GM13976 (cell line): Measurements from ENCODE around the gene CATSPER3.

ENCODE experiments used
- DNase-seq: peaks from one replicate; pipeline ENCODE4 v3.0.0; 2012; ENCODE audit warnings: low spot score
- in situ Hi-C: fragments of 300-500 bp; cut with MboI; formaldehyde crosslinking; loops from one replicate; pipeline ENCODE4 v1.12.0; 2022; ENCODE audit warnings: low sequenced_read_pairs, mixed read lengths, inconsistent platforms; ENCODE audit not compliant: unreplicated experiment
- TF ChIP-seq, protein P1 (sequence below): IDR thresholded peaks from 2 replicates; pipeline ENCODE4 v1.5.1; 2012; ENCODE audit warnings: borderline replicate concordance, mild to moderate bottlenecking; ENCODE audit not compliant: insufficient read depth; ENCODE audit errors: extremely low read depth, missing control alignments, control extremely low read depth

CATSPER3 gene

GRCh38 chr5:135040333-135041144, 72.8 kb downstream of the CATSPER3 start:
- TF ChIP-seq, protein P1, sequence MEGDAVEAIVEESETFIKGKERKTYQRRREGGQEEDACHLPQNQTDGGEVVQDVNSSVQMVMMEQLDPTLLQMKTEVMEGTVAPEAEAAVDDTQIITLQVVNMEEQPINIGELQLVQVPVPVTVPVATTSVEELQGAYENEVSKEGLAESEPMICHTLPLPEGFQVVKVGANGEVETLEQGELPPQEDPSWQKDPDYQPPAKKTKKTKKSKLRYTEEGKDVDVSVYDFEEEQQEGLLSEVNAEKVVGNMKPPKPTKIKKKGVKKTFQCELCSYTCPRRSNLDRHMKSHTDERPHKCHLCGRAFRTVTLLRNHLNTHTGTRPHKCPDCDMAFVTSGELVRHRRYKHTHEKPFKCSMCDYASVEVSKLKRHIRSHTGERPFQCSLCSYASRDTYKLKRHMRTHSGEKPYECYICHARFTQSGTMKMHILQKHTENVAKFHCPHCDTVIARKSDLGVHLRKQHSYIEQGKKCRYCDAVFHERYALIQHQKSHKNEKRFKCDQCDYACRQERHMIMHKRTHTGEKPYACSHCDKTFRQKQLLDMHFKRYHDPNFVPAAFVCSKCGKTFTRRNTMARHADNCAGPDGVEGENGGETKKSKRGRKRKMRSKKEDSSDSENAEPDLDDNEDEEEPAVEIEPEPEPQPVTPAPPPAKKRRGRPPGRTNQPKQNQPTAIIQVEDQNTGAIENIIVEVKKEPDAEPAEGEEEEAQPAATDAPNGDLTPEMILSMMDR: no peak
- DNase-seq: no peak
- in situ Hi-C loops: no loop called here

DNA sequence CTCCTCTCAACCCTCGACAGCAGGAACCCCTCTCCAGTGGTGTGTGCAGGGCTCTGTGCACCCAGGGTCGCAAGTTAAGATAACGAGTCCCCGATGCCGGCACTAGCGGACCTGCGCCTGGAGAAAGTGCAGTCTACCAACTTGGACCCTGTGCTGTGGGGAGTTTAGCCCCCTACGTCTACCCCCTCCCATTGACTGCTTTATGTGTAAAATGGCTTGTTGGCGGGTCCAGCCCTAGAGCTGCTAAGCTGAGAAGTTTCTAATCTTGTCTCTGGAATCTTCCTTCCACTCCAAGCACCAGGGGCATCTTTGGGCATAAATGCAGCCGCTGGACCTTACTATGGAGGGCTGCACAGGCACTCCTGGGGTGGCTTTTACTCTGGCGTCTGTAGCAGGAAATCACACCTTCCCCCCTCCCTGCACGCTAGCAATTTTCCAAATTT, 73.5 kb downstream of the CATSPER3 start:
- TF ChIP-seq, protein P1: no peak
- no peak for DNase-seq
- in situ Hi-C loops: no loop called here

DNA sequence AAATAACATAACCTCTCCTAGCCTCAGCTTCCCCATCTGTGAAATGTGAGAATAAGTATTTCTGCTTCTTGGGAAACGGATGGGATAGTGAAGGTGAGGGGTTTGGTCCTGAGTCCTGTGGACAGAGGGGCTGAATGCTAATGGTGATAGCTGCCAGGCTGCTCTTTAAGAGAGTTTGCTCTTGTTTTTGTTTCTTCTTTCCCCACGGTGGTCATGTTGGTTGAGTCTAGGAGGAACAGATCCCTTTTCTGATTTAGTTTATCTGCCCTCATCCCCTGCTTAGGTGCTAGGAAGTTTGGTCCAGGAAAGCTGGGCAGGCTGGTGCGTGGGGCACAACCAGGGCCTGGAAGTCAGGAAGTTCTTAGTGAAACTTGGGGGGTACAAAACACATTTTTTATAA, 74.0 kb downstream of the CATSPER3 start:
- in situ Hi-C loops: no loop called here
- no peak for DNase-seq
- TF ChIP-seq, protein P1: no peak

GRCh38 chr5:135042595-135042994, 74.9 kb downstream of the CATSPER3 start:
- in situ Hi-C loops: no loop called here
- TF ChIP-seq, protein P1: no peak
- no peak for DNase-seq

GRCh38 chr5:135045488-135045887, 77.8 kb downstream of the CATSPER3 start:
- DNase-seq: no peak
- in situ Hi-C loops: no loop called here
- TF ChIP-seq, protein P1: no peak

- no peak for DNase-seq
- TF ChIP-seq, protein P1: no peak
- in situ Hi-C loops: no loop called here
Observed at GRCh38 chr5:135046661-135047346, 79.1 kb downstream of the CATSPER3 start.

DNA sequence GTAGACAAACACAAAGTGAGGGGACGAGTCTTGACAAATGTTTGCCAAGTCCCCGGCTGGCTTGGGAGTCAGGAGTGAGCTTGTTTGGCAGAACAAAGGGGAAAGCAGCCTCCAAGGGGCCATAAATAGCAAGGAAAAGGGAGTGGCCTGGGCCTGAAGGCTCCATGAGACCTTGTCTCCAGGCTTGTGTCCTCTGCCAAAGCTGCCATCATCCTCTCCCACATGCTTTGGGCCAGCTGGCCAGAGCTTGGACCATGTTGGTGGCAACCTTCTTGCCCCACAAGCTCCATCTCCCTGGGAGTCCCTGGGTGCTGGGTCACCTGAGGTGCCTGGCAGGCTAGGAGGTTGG, 79.6 kb downstream of the CATSPER3 start:
- TF ChIP-seq, protein P1: no peak
- DNase-seq: no peak
- in situ Hi-C loops: no loop called here
